Measurements from ENCODE around the gene SPINT1.
A peak's percentile ranks its signal among the peaks of the same experiment; 100 is the strongest.

The SPINT1 gene, protein sequence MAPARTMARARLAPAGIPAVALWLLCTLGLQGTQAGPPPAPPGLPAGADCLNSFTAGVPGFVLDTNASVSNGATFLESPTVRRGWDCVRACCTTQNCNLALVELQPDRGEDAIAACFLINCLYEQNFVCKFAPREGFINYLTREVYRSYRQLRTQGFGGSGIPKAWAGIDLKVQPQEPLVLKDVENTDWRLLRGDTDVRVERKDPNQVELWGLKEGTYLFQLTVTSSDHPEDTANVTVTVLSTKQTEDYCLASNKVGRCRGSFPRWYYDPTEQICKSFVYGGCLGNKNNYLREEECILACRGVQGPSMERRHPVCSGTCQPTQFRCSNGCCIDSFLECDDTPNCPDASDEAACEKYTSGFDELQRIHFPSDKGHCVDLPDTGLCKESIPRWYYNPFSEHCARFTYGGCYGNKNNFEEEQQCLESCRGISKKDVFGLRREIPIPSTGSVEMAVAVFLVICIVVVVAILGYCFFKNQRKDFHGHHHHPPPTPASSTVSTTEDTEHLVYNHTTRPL

GRCh38 chr15:40843885-40844695 lies at the start of gene SPINT1:
SPINT1 (plus strand) TSS chr15:40844048; CDS start chr15:40844555, 507 bp downstream.
- DNase-seq (ENCODE audit: low read depth in 4 of 4, low spot score in 1 of 4) = peak; percentile 42 to 82 (median 56)

DNA sequence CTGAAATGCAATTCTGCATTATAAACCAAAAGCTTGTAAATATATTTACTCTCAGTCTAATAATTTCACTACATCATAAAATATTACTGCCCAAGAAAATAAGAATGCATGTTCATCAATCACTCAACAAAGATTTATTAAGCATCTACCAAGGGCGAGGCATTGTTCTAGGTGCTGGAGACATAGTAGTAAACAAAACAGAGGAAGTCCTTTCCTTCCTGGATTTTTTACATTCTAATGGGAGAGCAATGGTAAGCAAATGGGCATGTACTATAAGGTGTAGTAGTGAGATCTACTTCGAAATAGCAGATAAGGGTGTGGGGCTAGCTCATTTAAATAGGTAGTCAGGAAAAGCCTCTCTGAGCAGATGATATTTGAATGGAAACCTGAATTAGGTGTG lies 47.8 kb upstream of the SPINT1 start:
- no peak for DNase-seq (ENCODE audit: low read depth in 4 of 4, low spot score in 1 of 4)

DNA sequence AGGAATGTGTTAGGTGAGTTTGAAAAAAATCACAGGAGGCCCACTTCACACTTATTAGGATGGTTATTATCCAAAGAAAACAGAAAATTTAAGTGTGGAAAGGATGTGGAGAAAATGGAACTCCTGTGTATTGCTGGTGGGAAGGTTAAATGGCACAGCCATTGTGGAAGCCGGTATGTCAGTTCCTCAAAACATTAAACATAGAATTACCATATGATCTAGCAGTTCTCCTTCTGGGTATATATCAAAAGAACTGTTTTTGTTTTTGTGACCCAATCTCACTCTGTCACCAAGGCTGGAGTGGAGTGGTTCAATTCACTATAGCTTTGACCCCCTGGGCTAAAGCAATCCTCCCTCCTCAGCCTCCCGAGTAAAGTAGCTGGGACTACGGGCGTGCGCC lies 47.3 kb upstream of the SPINT1 start:
- no peak for DNase-seq (ENCODE audit: low read depth in 4 of 4, low spot score in 1 of 4)

- DNase-seq (ENCODE audit: low read depth in 4 of 4, low spot score in 1 of 4) = no peak
These were observed 44.3 kb upstream of the SPINT1 start for GRCh38 chr15:40799523-40799922.

- no peak for DNase-seq (ENCODE audit: low read depth in 4 of 4, low spot score in 1 of 4)
These were observed 40.8 kb upstream of the SPINT1 start for GRCh38 chr15:40803076-40803475.

GRCh38 chr15:40803688-40804087 lies 40.2 kb upstream of the SPINT1 start:
- DNase-seq (ENCODE audit: low read depth in 4 of 4, low spot score in 1 of 4) = no peak

GRCh38 chr15:40806672-40807027 lies 37.2 kb upstream of the SPINT1 start:
- no peak for DNase-seq (ENCODE audit: low read depth in 4 of 4, low spot score in 1 of 4)

DNA sequence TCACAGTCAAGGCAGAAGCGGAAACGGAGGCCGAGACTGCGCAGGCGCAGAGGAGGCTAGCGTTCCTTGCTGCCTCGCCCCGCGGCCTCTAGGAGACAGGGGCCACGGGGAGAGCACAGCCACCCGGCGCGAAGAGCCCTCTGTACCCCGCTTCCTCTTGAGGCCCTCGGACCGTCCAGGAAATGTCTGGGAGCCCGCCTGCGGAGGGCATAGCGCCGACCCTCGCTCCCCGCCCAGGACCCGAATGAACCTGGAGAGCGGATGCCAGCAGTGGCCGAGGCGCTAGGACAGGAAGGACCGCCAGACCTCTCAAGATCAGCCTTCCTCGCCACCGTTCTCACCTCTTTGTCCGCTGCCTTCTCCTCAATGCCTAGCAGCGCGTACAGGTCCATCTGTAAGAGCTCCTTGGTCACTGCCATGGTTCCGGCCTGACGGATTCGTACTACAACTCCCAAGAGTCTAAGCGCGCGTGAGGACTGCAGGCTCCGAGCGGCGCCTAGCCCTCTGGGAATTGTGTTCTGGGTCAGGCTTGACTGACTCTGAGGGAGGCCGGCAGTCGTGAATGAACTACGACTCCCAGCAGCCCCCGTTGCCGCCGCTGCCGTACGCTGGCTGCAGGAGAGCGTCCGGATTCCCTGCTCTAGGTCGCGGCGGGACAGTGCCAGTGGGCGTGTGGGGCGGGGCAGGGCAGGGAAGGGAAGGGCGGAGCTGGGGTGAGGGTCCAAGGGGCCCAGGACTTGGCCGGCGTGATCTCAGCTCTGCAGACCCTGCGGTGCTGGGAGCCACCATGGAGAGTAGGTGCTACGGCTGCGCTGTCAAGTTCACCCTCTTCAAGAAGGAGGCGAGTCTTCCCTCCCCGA lies 36.6 kb upstream of the SPINT1 start, which contains the start of the genes DNAJC17 and ZFYVE19:
DNAJC17 (minus strand) TSS at position 446 of the 860 bp plus-strand sequence; CDS start at position 419, 27 bp downstream.
ZFYVE19 (plus strand) TSS at position 62 of the 860 bp plus-strand sequence; CDS start at position 563, 501 bp downstream.
- peak; percentile 87 to 96 (median 92) for DNase-seq (ENCODE audit: low read depth in 4 of 4, low spot score in 1 of 4)

DNA sequence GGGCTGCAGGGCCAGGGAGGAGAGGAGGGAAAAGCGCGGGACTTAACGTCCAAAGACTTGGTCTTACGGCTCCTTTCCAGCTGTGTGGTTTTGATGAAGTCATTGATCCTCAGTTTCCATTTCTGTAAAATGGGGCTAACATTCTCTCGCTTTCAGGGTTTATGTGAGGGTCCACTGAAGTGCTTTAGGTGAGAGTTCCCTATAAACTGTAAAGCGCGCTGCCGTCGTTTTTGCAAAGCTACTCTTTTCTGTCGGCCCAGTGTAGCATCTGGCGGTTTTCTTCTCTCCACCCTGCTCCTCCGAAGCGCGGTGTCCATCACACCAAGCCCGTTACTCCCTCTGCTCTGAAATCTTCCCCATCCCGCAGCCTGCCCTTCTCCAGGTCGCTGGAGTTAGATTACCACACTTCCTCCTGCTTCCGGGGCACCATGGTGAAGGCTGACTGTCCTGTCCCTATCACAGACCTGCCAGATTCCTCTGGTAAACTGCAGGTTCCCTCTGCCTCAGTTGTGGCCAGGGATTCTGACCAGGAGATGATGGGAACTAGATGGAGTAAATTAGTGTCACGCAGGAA lies 35.9 kb upstream of the SPINT1 start:
- DNase-seq (ENCODE audit: low read depth in 4 of 4, low spot score in 1 of 4) = no peak

DNA sequence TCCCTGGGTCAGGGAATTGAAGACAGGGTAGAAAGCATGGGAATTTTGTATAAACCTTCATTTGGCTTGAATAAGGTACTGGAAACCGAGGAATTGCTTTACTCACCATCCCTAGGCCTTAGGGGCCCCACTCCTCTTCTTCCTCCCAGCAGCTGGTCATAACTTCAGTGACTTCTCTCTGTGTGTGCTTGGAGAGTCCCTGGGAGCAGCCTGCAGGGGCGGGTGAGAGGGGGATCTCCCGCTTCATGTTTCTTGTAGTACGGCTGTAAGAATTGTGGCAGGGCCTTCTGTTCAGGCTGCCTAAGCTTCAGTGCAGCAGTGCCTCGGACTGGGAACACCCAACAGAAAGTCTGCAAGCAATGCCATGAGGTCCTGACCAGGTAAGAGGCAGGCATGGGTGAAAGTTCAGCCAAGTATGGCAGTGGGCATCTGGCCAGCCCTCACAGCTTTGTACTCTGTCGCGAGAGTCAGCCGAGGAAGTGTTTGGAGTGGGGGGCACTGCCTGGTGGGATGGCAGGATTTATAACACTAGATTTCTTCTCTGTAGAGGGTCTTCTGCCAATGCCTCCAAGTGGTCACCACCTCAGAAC lies 34.9 kb upstream of the SPINT1 start:
- DNase-seq (ENCODE audit: low read depth in 4 of 4, low spot score in 1 of 4) = no peak

DNA sequence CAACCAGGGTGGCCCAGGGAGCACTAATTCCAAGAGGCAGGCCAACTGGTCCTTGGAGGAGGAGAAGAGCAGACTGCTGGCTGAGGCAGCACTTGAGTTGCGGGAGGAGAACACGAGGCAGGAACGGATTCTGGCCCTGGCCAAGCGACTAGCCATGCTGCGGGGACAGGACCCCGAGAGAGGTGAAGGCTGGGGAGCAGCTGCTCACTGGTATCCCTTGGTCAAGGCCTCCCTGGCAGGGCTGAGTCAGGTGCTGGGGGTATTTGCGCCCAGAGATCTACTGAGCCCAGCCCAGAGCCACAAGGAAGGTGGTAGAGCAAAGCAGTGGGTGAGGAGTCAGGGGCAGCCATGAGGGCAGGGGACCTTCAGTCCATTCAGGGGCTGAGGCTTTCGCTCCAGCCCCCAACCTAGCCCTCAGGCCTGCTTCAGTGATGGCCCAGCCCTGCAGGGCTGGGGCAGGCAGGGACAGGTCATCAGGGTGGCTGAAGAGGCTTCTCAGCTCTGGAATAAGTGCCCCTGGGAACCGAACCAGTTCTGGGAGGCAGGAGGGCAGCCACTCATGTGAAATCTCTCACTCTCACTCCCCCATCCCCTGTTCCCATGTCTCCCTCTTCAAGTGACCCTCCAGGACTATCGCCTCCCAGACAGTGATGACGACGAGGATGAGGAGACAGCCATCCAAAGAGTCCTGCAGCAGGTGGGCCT lies 31.0 kb upstream of the SPINT1 start:
- DNase-seq (ENCODE audit: low read depth in 4 of 4, low spot score in 1 of 4) = no peak

DNA sequence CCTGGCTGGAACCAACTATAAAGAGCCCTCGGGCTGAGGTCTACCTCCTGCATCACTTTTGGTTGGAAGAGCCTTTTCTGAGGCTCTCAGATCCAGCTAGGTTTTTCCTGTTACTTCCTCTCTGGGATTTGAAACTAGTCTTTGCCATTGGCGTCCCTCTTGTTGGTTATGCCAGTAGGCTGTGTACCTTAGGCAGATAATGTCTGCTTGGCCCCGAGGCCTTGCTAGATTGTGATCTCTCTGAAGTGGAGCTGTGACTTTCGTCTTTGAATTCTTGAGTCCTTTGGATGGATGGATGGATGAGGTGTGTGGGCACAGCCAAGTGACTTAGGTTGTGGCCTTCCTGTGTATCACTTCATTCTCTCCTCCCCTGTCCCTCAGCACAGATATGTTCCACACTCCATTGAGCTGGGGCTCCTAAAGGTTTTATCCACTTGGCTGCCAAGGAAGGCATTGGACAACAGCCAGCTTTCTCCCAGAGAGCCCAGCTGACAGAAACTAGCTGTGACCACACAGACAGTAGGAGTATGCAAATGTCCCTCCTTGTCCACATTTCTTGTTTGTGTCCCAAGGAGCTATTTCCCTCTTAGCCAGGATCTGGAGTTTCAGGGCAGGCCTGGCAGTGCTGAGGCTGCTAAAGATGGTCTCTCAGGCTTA lies 28.7 kb upstream of the SPINT1 start:
- DNase-seq (ENCODE audit: low read depth in 4 of 4, low spot score in 1 of 4) = no peak

DNA sequence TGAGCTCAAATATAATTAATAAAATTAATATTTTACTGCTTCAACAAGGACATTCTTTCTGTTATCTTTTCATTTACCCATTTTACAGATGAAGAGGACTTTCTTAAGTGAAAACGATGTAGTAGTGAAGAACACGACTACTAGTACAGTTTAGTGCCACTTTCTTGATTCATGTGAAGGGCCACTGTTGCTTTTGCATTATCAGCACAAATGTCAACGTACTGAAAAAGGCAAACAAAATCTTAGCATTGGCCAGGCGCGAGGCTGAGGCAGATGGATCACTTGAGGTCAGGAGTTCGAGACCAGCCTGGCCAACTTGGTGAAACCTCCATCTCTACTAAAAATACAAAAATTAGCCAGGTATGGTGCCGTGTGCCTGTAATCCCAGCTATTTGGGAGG lies 24.8 kb upstream of the SPINT1 start:
- DNase-seq (ENCODE audit: low read depth in 4 of 4, low spot score in 1 of 4) = no peak

DNA sequence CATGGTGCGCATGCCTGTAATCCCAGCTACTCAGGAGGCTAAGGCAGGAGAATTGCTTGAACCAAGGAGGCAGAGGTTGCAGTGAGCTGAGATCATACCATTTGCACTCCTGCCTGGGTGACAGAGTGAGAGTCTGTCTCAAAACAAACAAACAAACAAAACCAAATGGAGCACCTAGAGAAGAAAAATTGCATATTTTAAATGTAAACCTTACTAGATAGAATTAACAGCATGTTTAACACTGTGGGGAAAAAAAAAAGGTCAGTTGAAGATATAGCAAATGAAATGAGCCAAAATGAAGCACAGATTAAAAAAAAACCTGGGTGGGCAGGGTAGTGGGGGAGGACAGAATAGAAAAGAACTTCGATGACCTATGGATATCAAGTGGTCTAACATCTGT lies 22.7 kb upstream of the SPINT1 start:
- no peak for DNase-seq (ENCODE audit: low read depth in 4 of 4, low spot score in 1 of 4)

- no peak for DNase-seq (ENCODE audit: low read depth in 4 of 4, low spot score in 1 of 4)
These were observed 20.1 kb upstream of the SPINT1 start for GRCh38 chr15:40823572-40824343.

- no peak for DNase-seq (ENCODE audit: low read depth in 4 of 4, low spot score in 1 of 4)
These were observed 18.0 kb upstream of the SPINT1 start for GRCh38 chr15:40825661-40826422.

GRCh38 chr15:40826423-40827075 lies 17.3 kb upstream of the SPINT1 start:
- no peak for DNase-seq (ENCODE audit: low read depth in 4 of 4, low spot score in 1 of 4)

Data from stimulated activated CD4-positive, alpha-beta T cell treated with anti-CD3 and anti-CD28 coated beads, Interleukin-1b, Interleukin-23, amount 100 ng/mL, for 24 hours (primary cell).